ENCODE data around the gene NCKAP5L.
A peak's percentile ranks its signal among the peaks of the same experiment; 100 is the strongest.
"Not testable (repeated sequence)": the region's sequence is repeated elsewhere in the genome, so short reads cannot be mapped to it uniquely, and the experiment has no call there.

Gene NCKAP5L

GRCh38 chr12:49779581-49779980 lies 48.6 kb downstream of the NCKAP5L start:
- DNase-seq (ENCODE audit: low read depth in 2 of 2), result no peak

DNA sequence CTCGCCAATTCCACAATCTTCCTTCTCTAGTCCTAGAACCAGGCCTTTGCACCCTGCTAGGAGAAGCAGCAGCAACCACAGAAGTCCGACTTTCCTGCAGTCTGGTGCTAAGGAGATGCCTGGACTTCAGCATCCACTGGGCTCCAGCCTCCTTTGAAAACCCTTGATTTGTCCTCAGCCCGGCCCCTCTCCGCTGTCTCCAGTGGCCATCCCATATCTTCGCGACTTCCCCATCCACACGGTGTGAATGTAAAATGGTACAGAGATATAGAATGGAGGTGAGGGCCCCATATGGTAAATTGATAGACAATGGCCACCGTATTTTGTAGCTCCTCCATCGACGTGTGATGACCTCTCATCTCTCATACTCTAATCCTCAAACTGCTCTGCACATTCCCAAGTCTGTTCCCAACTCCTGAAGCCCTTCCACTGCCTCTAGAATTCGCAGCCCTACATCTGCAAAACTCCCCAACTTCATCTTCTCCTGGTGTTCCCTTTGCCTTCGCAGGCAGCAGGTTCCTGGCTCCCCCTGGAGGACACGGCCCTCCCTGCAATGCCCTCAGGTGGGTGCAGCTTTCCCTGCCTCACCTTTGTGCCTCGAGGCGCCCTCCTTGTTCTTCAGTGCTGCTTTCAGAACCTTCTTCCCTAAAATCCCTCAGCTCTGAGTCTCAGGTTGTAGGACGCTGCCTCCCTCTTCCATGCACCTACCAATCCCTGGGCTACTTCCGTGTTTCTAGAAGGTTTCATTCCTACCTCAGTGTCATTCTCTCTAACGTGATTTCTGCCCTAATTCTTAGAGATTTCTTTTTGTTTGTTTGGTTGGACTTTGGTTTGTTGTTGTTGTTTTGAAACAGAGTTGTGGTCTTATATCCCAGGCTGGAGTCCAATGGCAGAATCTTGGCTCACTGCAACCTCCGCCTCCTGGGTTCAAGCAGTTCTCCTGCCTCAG lies 50.1 kb downstream of the NCKAP5L start:
- peak; percentile 44 to 65 for DNase-seq (ENCODE audit: low read depth in 2 of 2)

- no peak for DNase-seq (ENCODE audit: low read depth in 2 of 2)
Measured at GRCh38 chr12:49777341-49777740, 50.9 kb downstream of the NCKAP5L start.

GRCh38 chr12:49776858-49777257 lies 51.4 kb downstream of the NCKAP5L start:
- DNase-seq (ENCODE audit: low read depth in 2 of 2), result no peak

DNA sequence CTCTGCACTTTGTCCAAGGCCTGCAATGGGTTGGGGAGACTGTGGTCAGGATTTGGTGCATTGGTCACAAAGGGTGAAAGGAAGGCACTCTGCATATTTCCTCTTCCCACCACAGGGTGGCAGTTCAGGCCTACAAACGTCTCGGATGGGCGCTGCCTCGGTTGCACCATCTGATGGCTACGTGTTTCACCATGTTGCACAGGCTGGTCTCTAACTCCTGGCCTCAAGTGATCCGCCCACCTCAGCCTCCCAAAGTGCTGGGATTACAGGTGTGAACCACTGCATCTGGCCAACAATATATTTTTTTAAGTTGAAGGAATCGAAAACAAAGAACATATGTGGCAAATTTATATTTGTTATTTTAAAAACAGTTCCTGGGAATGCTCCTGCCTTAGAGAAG lies 51.8 kb downstream of the NCKAP5L start:
- DNase-seq (ENCODE audit: low read depth in 2 of 2), result peak in 1 of 2 donors; percentile 14

- not testable (repeated sequence) for DNase-seq (ENCODE audit: low read depth in 2 of 2)
Measured at GRCh38 chr12:49773102-49773501, 55.1 kb downstream of the NCKAP5L start.

- no peak for DNase-seq (ENCODE audit: low read depth in 2 of 2)
Measured at GRCh38 chr12:49767333-49767732, 60.9 kb downstream of the NCKAP5L start.

- no peak for DNase-seq (ENCODE audit: low read depth in 2 of 2)
Measured at GRCh38 chr12:49766115-49766455, 62.1 kb downstream of the NCKAP5L start.

- DNase-seq (ENCODE audit: low read depth in 2 of 2), result no peak
Measured at GRCh38 chr12:49764126-49764525, 64.1 kb downstream of the NCKAP5L start.

DNA sequence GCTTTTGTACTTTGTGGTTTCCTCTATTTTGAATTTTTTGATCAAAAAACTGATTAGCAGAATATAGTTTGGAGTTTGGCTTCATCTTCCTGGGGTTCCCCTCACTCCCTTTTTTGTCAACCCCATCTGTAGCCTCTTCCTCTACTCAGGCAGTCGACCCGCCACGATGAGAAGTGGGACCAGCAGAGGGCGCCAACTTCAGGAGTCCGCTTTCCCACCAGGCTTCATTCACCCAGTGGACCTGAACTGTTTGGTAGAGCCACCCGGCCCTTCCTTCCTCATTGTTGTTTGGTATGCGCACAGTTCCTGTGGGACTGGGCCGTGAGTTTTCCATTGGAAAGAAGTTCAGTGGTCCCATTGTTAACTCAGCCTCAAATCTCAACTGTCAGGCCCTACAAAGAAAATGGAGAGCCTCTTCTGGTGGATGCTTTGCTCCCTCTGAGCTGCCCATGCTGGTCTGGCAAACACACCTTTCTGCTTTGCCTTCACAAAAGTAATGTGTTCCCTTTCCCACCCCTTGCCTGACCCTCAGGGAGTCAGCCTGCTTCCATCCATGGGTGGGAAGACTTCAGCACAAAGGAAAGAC lies 65.1 kb downstream of the NCKAP5L start:
- DNase-seq (ENCODE audit: low read depth in 2 of 2), result peak; percentile 57 to 61

GRCh38 chr12:49762468-49762847 lies 65.8 kb downstream of the NCKAP5L start:
- DNase-seq (ENCODE audit: low read depth in 2 of 2), result no peak

- DNase-seq (ENCODE audit: low read depth in 2 of 2), result no peak
Measured at GRCh38 chr12:49761677-49762467, 66.3 kb downstream of the NCKAP5L start.

- DNase-seq (ENCODE audit: low read depth in 2 of 2), result no peak
Measured at GRCh38 chr12:49750996-49751393, 77.2 kb downstream of the NCKAP5L start.

- DNase-seq (ENCODE audit: low read depth in 2 of 2), result no peak
Measured at GRCh38 chr12:49750027-49750995, 77.9 kb downstream of the NCKAP5L start.

DNA sequence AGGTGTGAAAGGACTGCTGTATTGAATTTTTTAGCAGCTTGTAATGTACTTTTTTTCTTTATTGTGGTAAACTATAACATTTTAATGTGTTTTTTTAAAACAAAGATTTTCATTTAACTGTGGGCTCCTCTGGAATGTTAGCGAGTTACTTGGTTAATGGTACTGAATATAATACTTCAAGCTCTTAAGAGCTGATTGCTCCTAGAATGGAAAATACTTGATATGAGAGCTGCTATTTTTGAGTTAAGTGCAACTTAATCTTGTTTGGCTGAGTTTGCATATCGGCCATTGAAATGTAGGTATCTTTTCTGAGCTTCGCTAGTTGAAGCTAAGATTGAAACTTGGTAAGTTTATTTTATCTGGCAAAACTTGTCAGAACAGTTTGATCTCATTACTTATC lies 79.4 kb downstream of the NCKAP5L start:
- no peak for DNase-seq (ENCODE audit: low read depth in 2 of 2)

- no peak for DNase-seq (ENCODE audit: low read depth in 2 of 2)
Measured at GRCh38 chr12:49748306-49748705, 79.9 kb downstream of the NCKAP5L start.

- no peak for DNase-seq (ENCODE audit: low read depth in 2 of 2)
Measured at GRCh38 chr12:49744363-49744885, 83.8 kb downstream of the NCKAP5L start.

DNA sequence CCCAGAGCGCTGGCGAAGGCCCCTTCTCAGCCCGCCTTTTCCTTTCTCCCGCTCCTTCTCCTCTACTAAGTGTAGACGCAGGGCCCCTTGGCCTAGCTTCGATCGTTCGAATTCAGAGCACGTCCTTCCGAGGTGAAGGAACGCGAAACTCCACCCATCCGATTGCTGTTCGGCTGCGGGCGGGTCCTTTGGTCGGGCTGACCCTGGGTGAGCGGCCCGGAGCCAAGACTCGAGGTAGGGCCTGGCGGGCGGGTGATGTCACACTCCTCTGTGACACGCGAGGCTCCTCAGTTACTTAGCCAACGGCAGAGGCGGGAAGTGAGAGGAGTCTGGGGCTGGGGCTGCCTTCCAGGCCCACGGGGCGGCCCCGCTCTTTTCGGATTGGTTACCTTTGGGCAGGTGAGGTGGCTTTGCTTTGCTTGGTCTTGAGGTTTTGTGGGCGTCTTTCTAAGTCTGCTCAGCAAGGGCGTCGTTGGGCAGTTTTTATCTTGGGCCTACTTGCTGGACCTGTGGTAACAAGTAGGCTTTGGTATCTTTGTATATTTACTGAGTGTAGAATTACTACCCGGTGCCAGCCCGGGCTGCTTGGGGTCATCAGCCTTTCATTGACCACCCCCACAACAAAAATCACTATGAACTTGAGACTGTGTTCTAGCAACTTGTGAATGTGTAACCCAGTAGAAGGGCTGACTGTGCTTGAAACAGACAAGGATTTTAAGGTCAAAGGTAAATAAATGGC lies 86.2 kb downstream of the NCKAP5L start:
- DNase-seq (ENCODE audit: low read depth in 2 of 2), result peak; percentile 57 to 70

All from stimulated activated CD8-positive, alpha-beta memory T cell treated with anti-CD3 and anti-CD28 coated beads, Interleukin-2, amount 100 ng/mL, for 1 hour (primary cell).